Right lobe of liver (tissue), 4 donors: ENCODE results near the gene ZFR2.
"Not testable (repeated sequence)": the region's sequence is repeated elsewhere in the genome, so short reads cannot be mapped to it uniquely, and the experiment has no call there.

ENCODE experiments used
- CTCF ChIP-seq, 4 donors: fragments of 200-600 bp in 3 of 4; fragments of 450-650 bp in 1 of 4; IDR thresholded peaks; one replicate each; pipeline versions ENCODE4 v1.5.1 to v1.8.0; 2016 to 2022; ENCODE audit warnings: antibody characterized with exemption in 4 of 4, mild to moderate bottlenecking in 2 of 4
- POLR2A ChIP-seq: fragments of 450-650 bp; IDR thresholded peaks from one replicate; pipeline ENCODE4 v1.6.1; 2017; ENCODE audit warnings: antibody characterized with exemption, mild to moderate bottlenecking
- donor health status: DM: no; HTN: no; CAD: no.
- donor health status: DM: no; HTN: no; CAD: no.
- donor health status: DM: no; HTN: yes; CAD: no.

- TF ChIP-seq POLR2A; CTCF (IDR thresholded peaks at IDR 0.05): not testable (repeated sequence)
Observed at GRCh38 chr19:3874695-3875094, 5.9 kb upstream of the ZFR2 start.
